Hepatic stellate cell (primary cell): Measurements from ENCODE around the gene NBPF9.
"Not testable (repeated sequence)": the region's sequence is repeated elsewhere in the genome, so short reads cannot be mapped to it uniquely, and the experiment has no call there.

Experiments
- DNase-seq: peaks from one replicate; pipeline ENCODE4 v3.0.0; 2011; ENCODE audit warnings: low spot score

The NBPF9 gene

GRCh38 chr1:149012599-149012998, 90.8 kb downstream of the NBPF9 start:
- DNase-seq: not testable (repeated sequence)

GRCh38 chr1:149009761-149010160, 93.6 kb downstream of the NBPF9 start:
- DNase-seq: not testable (repeated sequence)

- not testable (repeated sequence) for DNase-seq
These were observed 94.6 kb downstream of the NBPF9 start for GRCh38 chr1:149008769-149009168.

- not testable (repeated sequence) for DNase-seq
These were observed 95.0 kb downstream of the NBPF9 start for GRCh38 chr1:149008326-149008725.
